NCI-H1436 treated with DMSO at 0.1 percent for 48 hours (cell line): ENCODE measurements around the gene RBPJL.

Experiments
- DNase-seq: peaks from one replicate; lab custom pipeline; 2025; lab: John Stamatoyannopoulos, UW

The RBPJL gene

DNA sequence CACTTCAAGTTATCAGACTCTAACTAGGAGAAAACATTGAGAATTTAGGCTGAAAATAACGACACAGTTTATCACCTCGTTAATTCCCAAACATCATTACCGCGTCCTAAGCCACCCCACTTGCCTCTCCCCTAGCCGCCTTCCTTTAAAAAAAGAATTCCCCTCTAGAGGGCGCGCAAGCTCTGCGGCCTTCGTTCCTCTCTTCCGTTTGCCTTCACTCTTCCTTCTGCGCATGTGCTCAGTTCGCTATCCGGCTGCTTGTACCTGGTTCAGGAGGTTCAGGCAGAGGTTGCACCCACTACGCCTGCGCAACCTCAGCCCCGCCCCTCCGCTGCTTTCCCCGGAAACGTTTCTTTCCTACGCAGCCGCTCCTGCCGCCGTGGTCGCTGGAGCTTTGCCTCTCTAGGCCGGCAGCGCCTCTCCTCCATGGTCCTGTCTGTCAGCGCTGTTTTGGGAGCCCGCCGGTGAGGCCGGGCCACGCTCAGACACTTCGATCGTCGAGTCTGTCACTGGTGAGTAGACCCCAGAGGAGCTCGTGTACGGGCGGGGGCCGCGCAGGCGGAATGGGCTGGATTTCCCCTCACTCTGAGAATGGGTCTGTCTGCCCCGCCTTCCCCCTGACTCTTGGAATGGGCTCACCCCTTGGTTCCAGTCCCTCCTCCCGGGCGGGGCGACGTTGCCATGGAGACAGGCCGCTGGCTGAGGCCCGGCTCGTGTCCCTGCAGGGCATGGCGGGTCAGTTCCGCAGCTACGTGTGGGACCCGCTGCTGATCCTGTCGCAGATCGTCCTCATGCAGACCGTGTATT, 56.4 kb downstream of the RBPJL start, which contains the start of gene SYS1:
Gene SYS1 (plus strand): TSS at position 353 of the 807 bp plus-strand sequence. CDS start 376 bp downstream, at position 729.
- peak; percentile 93 for DNase-seq

DNA sequence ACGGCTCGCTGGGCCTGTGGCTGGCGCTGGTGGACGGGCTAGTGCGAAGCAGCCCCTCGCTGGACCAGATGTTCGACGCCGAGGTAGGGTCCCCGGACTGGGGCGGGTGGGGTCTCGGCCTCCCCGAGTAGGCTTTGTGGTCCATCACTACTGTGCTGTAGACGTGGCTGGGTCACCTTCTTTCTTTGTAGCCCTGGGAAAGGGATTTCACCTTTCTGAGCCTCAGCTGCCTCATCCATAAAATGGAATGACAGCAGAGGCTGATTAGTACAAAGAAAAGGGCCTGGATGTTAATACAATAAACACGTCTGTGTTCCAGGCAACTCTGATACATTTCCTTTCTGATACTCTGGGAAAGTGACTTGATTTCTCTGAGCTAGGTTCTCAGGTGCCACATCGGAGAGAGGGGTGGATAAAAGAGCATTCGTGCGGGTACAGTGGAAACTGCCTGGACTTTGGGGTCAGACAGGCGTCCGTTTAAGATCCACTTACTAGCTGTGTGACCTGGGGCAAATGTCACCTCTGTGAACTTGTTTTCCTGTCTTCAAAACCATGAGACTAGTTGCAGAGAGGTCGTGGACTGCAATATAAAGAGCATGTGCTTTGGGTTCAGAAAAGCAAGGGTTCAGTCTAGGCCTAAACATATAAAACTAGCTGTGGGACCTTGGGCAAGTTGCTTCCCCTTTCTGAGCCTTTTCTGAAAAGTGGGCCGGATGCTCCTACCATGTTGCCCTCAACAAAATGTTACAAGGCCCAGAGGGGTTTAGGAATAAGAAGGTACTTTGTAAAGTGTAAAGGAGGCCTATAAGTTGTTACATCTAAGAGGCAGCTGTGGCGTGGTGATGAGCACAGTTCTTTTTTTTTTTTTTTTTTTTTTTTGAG, 57.2 kb downstream of the RBPJL start:
- no peak for DNase-seq

DNA sequence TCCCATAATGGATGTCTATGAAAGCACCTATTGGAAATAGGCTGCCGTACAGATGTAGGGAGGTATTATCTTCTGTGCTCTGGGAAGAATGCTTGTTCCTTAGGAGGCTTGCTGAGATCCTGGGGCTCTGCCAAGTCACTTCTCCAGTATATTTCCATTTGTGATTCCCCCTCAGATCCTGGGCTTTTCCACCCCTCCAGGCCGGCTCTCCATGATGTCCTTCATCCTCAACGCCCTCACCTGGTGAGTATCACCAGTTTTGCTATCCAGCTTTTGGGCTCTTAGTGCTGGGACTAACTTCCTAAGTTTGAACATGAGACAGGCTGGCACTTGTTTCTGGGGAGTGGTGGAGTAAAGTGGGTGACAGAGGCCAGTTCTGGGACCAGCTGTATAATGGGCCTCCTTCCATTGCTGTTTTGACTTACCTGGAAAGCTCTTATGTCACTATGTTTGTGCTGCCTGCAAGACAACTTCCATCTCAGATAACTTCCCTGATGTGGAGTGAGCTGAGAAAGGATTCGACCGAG, 58.9 kb downstream of the RBPJL start:
- no peak for DNase-seq

DNA sequence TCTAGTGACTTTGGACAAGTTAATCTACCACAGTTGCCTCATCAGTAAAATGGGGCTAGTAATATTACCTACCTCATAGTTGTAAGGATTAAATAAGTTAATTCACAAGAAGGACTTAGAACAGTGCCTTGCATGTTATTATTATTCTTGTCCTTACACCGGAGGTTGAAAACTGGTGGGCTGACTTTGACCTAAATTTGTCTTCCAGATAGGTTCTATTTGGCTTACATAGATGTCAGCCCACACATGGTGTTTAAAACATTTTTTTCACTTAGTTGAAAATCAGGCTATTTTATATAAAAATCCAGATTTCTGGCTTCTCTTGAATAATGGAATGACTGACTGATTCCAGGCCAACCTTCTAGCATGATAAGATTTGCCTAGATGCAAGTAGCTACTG, 59.6 kb downstream of the RBPJL start:
- DNase-seq = no peak

DNA sequence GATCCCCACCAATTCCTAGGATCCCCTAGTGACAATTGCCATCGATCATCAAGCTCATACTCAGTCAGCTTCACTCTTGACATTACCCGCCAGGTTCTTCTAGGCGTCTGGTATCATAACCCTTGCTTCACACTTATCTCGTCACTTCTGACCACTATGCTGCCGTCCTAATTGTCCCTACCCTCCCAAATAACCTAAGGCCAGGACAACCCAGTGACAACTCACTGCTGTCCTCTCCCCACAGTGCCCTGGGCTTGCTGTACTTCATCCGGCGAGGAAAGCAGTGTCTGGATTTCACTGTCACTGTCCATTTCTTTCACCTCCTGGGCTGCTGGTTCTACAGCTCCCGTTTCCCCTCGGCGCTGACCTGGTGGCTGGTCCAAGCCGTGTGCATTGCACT, 60.0 kb downstream of the RBPJL start:
- DNase-seq = no peak

DNA sequence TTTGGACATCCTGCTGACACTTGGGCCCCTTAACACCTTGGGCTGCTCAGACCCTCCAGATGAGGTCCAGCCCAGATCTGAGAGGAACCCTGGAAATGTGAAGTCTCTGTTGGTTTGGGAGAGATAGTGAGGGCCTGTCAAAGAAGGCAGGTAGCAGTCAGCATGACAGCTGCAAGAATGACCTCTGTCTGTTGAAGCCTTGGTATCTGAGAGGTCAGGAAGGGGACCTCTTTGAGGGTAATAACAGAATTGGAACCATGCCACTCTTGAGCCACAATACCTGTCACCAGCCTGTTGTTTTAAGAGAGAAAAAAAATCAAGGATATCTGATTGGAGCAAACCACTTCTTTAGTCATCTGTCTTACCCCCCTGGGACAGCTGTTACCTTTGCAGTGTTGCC, 60.5 kb downstream of the RBPJL start:
- no peak for DNase-seq
